A549 (cell line): ENCODE data around the gene C2orf49.

ENCODE experiments used
- EHMT2 ChIP-seq: fragments of 200-600 bp; sonication (generic); IDR thresholded peaks from 2 replicates; pipeline ENCODE4 v1.6.1; 2016; ENCODE audit warnings: antibody characterized with exemption, low read depth, mild to moderate bottlenecking, moderate library complexity
- JUNB ChIP-seq: fragments of >200 bp; sonication (Bioruptor Twin); formaldehyde crosslinking; IDR thresholded peaks from 2 replicates; pipeline ENCODE4 v1.6.1; 2016
- NR3C1 ChIP-seq: fragments of >200 bp; sonication (Bioruptor Twin); formaldehyde crosslinking; IDR thresholded peaks from 3 replicates; pipeline ENCODE4 v1.6.1; 2017
- POLR2A ChIP-seq: IDR thresholded peaks from 2 replicates; pipeline ENCODE4 v1.6.1; 2012; ENCODE audit warnings: mild to moderate bottlenecking, low read length
- TF ChIP-seq, protein P1 (sequence below): fragments of >200 bp; sonication (Bioruptor Twin); formaldehyde crosslinking; IDR thresholded peaks from 3 replicates; pipeline ENCODE4 v1.5.1; 2016
- TF ChIP-seq, protein P2 (sequence below): IDR thresholded peaks from 2 replicates; pipeline ENCODE4 v1.6.1; 2012

DNA sequence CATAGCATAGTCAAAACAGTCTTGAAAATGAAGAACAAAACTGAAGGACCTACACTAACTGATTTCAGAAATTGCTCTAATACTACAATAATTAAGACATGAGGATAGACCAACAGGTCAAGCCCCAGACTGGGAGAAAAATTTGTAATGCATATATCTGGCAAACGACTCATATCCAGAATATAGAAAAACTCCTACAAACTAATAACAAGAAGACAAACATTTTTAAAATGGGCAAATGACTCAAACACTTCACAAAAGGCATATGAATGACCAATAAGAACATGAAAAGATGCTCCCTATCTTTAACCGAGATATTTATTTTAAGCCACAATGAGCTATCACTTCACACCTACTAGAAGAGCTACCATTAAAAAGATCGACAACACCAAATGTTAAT, 22.0 kb upstream of the C2orf49 start:
- TF ChIP-seq, protein P1, sequence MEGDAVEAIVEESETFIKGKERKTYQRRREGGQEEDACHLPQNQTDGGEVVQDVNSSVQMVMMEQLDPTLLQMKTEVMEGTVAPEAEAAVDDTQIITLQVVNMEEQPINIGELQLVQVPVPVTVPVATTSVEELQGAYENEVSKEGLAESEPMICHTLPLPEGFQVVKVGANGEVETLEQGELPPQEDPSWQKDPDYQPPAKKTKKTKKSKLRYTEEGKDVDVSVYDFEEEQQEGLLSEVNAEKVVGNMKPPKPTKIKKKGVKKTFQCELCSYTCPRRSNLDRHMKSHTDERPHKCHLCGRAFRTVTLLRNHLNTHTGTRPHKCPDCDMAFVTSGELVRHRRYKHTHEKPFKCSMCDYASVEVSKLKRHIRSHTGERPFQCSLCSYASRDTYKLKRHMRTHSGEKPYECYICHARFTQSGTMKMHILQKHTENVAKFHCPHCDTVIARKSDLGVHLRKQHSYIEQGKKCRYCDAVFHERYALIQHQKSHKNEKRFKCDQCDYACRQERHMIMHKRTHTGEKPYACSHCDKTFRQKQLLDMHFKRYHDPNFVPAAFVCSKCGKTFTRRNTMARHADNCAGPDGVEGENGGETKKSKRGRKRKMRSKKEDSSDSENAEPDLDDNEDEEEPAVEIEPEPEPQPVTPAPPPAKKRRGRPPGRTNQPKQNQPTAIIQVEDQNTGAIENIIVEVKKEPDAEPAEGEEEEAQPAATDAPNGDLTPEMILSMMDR = no peak
- TF ChIP-seq JUNB (no peak), POLR2A (no peak), NR3C1 (no peak), EHMT2 (no peak)
- TF ChIP-seq, protein P2, sequence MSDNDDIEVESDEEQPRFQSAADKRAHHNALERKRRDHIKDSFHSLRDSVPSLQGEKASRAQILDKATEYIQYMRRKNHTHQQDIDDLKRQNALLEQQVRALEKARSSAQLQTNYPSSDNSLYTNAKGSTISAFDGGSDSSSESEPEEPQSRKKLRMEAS = no peak
